Sigmoid colon (tissue), 4 donors: ENCODE results near the gene CST9.

Source experiments
- CTCF ChIP-seq, 4 experiments: fragments of 450-650 bp in 3 of 4; fragments of 200-600 bp in 1 of 4; IDR thresholded peaks; one replicate each; pipeline ENCODE4 v1.5.1; 2016 to 2019; ENCODE audit warnings: antibody characterized with exemption in 4 of 4, mild to moderate bottlenecking in 3 of 4, moderate library complexity in 2 of 4
- EP300 ChIP-seq, 4 donors: sonication (generic); formaldehyde crosslinking; IDR thresholded peaks; one replicate each; pipeline ENCODE4 v1.6.1; 2017; ENCODE audit warnings: antibody characterized with exemption in 4 of 4
- POLR2A ChIP-seq, 2 donors: fragments of 450-650 bp; IDR thresholded peaks; one replicate each; pipeline ENCODE4 v1.6.1; 2016; ENCODE audit warnings: antibody characterized with exemption in 2 of 2, mild to moderate bottlenecking in 2 of 2, moderate library complexity in 2 of 2
- POLR2AphosphoS5 ChIP-seq, 4 donors: sonication (generic); formaldehyde crosslinking; IDR thresholded peaks; one replicate each; pipeline ENCODE4 v1.6.1; 2017; ENCODE audit warnings: antibody characterized with exemption in 4 of 4

GRCh38 chr20:23612396-23612795, 6.7 kb upstream of the CST9 start:
- TF ChIP-seq POLR2A (IDR thresholded peaks at IDR 0.05) (no peak), CTCF (IDR thresholded peaks at IDR 0.05) (no peak), EP300 (IDR thresholded peaks at IDR 0.05) (no peak), POLR2AphosphoS5 (IDR thresholded peaks at IDR 0.05) (no peak)
